Thoracic aorta (tissue), 2 donors: ENCODE measurements around the gene NUP155. TPM values are rescaled to one million over a fixed set of nuclear protein-coding genes. Genes with fewer than 3 reads are reported as not detected.
"Not testable (repeated sequence)": the region's sequence is repeated elsewhere in the genome, so short reads cannot be mapped to it uniquely, and the experiment has no call there.

ENCODE experiments used
- ATAC-seq: fragments of 150-250 bp; one replicate; pipeline ENCODE4 v1.8.0; 2017; ENCODE audit warnings: low read depth; ENCODE audit not compliant: insufficient number of reproducible peaks, low FRiP score
- DNase-seq: peaks from one replicate; pipeline ENCODE4 v3.0.0-alpha.2; 2020; ENCODE audit warnings: low spot score
- H3K27ac ChIP-seq, 2 donors: fragments of 200-600 bp; sonication (generic); 1 replicate in 1 of 2; 2 replicates in 1 of 2; pipeline ENCODE4 v1.5.1; 2016; ENCODE audit warnings: mild to moderate bottlenecking in 2 of 2, moderate library complexity in 2 of 2
- H3K27me3 ChIP-seq: fragments of 200-600 bp; sonication (generic); replicated peaks from 2 replicates; pipeline ENCODE4 v1.6.0; 2016; ENCODE audit warnings: mild to moderate bottlenecking; ENCODE audit not compliant: insufficient read depth
- H3K36me3 ChIP-seq: fragments of 200-600 bp; sonication (generic); one replicate; pipeline ENCODE4 v1.5.1; 2016
- H3K4me1 ChIP-seq, 2 donors: fragments of 200-600 bp; sonication (generic); 1 replicate in 1 of 2; 2 replicates in 1 of 2; pipeline versions ENCODE4 v1.5.1 to v1.6.0; 2016; ENCODE audit warnings: low read depth in 2 of 2, mild to moderate bottlenecking in 1 of 2; ENCODE audit not compliant: control insufficient read depth in 1 of 2
- H3K4me3 ChIP-seq: fragments of 200-600 bp; sonication (generic); 2 replicates; pipeline ENCODE4 v1.5.1; 2016; ENCODE audit warnings: mild to moderate bottlenecking
- H3K9me3 ChIP-seq: fragments of 200-600 bp; sonication (generic); 2 replicates; pipeline ENCODE4 v1.5.1; 2016
- CTCF ChIP-seq: fragments of 200-600 bp; sonication (generic); IDR thresholded peaks from one replicate; pipeline ENCODE4 v1.5.1; 2019; ENCODE audit warnings: antibody characterized with exemption
- total RNA-seq, 2 donors: library from RNA; depleted of rRNA; stranded (reverse); fragments of >200 nt; gene quantifications; one replicate each; pipeline versions ENCODE4 v1.1.0 to v1.2.3, GENCODE V29; 2016

NUP155 gene
- total RNA-seq, 2 donors from 2014 or later, result 14.8 to 30.8 TPM

- no peaks in the 10 kb centered on the region for H3K27me3 ChIP-seq
- H3K4me1 ChIP-seq, result no peaks in the 10 kb centered on the region
- H3K4me3 ChIP-seq, result no peak overlapping the region
- DNase-seq (no peak), ATAC-seq (no peak)
- H3K36me3 ChIP-seq, result no peaks in the 10 kb centered on the region
- no peak overlapping the region for H3K27ac ChIP-seq
- H3K9me3 ChIP-seq, result no peaks in the 10 kb centered on the region
- no peak for TF ChIP-seq CTCF
These were observed 95.4 kb downstream of the NUP155 start for GRCh38 chr5:37275511-37275910.

DNA sequence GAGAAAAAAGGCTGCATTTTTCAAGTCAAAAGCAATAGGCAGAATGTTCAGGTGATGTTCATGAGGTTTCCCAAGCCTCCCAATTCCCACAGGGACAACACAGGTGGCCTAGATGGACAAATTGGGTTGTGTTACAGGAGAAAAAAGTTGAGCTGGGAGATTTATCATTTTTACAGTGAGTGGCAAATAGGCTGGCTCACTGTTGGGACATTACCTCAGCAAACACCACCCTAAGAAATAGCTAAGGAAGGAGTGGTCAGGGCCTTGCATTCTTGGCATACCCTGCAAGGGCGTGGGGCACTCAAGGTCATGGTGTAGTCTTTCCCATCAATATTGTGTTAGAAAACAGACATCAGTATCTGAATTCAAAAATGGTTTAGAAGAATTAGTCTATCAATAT lies 98.4 kb downstream of the NUP155 start:
- no peaks in the 10 kb centered on the region for H3K36me3 ChIP-seq
- ATAC-seq (no peak), DNase-seq (no peak)
- H3K27me3 ChIP-seq, result no peaks in the 10 kb centered on the region
- no peak overlapping the region for H3K27ac ChIP-seq
- TF ChIP-seq CTCF, result no peak
- no peaks in the 10 kb centered on the region for H3K4me1 ChIP-seq
- no peak overlapping the region for H3K4me3 ChIP-seq
- peaks cover 4% of the 10 kb centered on the region for H3K9me3 ChIP-seq

- H3K27me3 ChIP-seq, H3K27ac ChIP-seq, H3K36me3 ChIP-seq, ATAC-seq, H3K9me3 ChIP-seq, DNase-seq, H3K4me3 ChIP-seq, H3K4me1 ChIP-seq: not testable (repeated sequence)
These were observed 102.8 kb downstream of the NUP155 start for GRCh38 chr5:37268100-37268499.

DNA sequence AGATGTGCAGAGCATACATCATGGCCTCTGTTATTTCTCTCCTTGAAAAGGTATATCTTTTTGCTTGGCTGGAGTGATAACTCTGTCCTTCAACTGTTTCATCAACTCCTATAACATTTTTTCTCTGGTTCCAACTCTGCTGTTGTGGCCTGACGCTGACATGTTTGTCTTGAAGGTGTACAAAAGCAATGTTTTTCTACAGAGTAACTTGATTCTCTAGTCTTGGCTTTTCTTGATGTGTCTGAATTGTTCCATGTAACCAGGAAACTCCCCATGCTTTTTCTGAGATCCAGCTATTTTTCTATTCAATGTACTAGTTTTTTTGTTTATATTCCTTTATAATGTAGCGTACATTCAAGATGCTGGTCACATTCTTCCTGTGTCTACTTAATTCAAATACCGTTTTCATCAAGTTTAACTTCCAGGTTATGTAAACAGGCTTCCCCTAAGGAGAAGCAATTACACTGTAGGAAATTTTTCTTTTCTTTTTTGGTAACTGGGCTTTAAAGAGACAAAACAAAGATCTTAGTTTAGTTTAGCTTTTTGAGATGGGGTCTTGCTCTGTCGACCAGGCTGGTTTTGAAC lies 115.0 kb downstream of the NUP155 start:
- Histone ChIP-seq H3K36me3 (no peaks in the 10 kb centered on the region), H3K4me1 (no peaks in the 10 kb centered on the region), H3K9me3 (no peaks in the 10 kb centered on the region), H3K4me3 (no peak overlapping the region), H3K27ac (no peak overlapping the region), H3K27me3 (no peaks in the 10 kb centered on the region)
- DNase-seq, result no peak
- ATAC-seq, result no peak
- no peak for TF ChIP-seq CTCF

GRCh38 chr5:37254581-37254980 lies 116.3 kb downstream of the NUP155 start:
- no peak for TF ChIP-seq CTCF
- Histone ChIP-seq H3K36me3 (no peaks in the 10 kb centered on the region), H3K27ac (no peak overlapping the region), H3K9me3 (no peaks in the 10 kb centered on the region), H3K4me1 (no peaks in the 10 kb centered on the region), H3K27me3 (no peaks in the 10 kb centered on the region), H3K4me3 (no peak overlapping the region)
- ATAC-seq (no peak), DNase-seq (no peak)

- Histone ChIP-seq H3K9me3 (no peaks in the 10 kb centered on the region), H3K27ac (no peak overlapping the region), H3K4me3 (no peak overlapping the region), H3K4me1 (peaks cover 14 to 18% of the 10 kb centered on the region in 2 donors), H3K36me3 (no peaks in the 10 kb centered on the region), H3K27me3 (no peaks in the 10 kb centered on the region)
- no peak for DNase-seq
- no peak for ATAC-seq
- no peak for TF ChIP-seq CTCF
These were observed 119.2 kb downstream of the NUP155 start for GRCh38 chr5:37251665-37252064.
